Neural cell (in vitro differentiated cells): Measurements from ENCODE around the gene NHSL2. TPM values are rescaled to one million over a fixed set of nuclear protein-coding genes. Genes with fewer than 3 reads are reported as not detected.

ENCODE experiments used
- H2AFZ ChIP-seq: fragments of 200-600, 300-800 bp; sonication (generic), shearing (Covaris generic); 2 replicates; pipeline ENCODE4 v1.6.0; 2014; ENCODE audit warnings: low read depth, mild to moderate bottlenecking, antibody characterized with exemption, low read length, moderate library complexity
- H3F3A ChIP-seq: fragments of 200-600 bp; shearing (Covaris generic); 2 replicates; pipeline ENCODE4 v1.6.1; 2016; ENCODE audit warnings: mild to moderate bottlenecking, moderate library complexity, mixed read lengths, antibody characterized with exemption, low read length; ENCODE audit not compliant: insufficient read depth, poor library complexity, severe bottlenecking
- H3K27ac ChIP-seq: fragments of 200-600, 300-800 bp; sonication (generic), shearing (Covaris generic); 2 replicates; pipeline ENCODE4 v1.5.1; 2014; ENCODE audit warnings: mild to moderate bottlenecking, low read length, moderate library complexity
- H3K27me3 ChIP-seq: fragments of 300-800, 200-600 bp; sonication (generic), shearing (Covaris generic); 2 replicates; pipeline ENCODE4 v1.6.0; 2014; ENCODE audit warnings: mild to moderate bottlenecking, low read depth, low read length, moderate library complexity; ENCODE audit not compliant: insufficient read depth
- H3K36me3 ChIP-seq: fragments of 300-800, 200-600 bp; sonication (generic), shearing (Covaris generic); 2 replicates; pipeline ENCODE4 v1.5.1; 2014; ENCODE audit warnings: mild to moderate bottlenecking, antibody characterized with exemption, low read length, moderate library complexity; ENCODE audit not compliant: insufficient read depth
- H3K4me2 ChIP-seq: fragments of 300-800, 200-600 bp; sonication (generic), shearing (Covaris generic); 2 replicates; pipeline ENCODE4 v1.6.0; 2014; ENCODE audit warnings: mild to moderate bottlenecking, low read length
- H3K4me3 ChIP-seq: fragments of 300-800, 200-600 bp; sonication (generic), shearing (Covaris generic); 2 replicates; pipeline ENCODE4 v1.5.1; 2014; ENCODE audit warnings: mild to moderate bottlenecking, low read length, moderate library complexity
- H3K79me2 ChIP-seq: fragments of 200-600 bp; shearing (Covaris generic); replicated peaks from 2 replicates; pipeline ENCODE4 v1.6.0; 2014; ENCODE audit warnings: mild to moderate bottlenecking, low read length, moderate library complexity; ENCODE audit not compliant: insufficient read depth
- H3K9ac ChIP-seq: fragments of 300-800, 200-600 bp; sonication (generic), shearing (Covaris generic); 2 replicates; pipeline ENCODE4 v1.6.1; 2016; ENCODE audit warnings: mild to moderate bottlenecking, low read length, mixed read lengths
- H3K9me2 ChIP-seq: fragments of 200-600 bp; shearing (Covaris generic); 2 replicates; pipeline ENCODE4 v1.6.1; 2016; ENCODE audit warnings: mild to moderate bottlenecking, low read length, mixed read lengths; ENCODE audit not compliant: insufficient read depth
- H3K9me3 ChIP-seq: fragments of 200-600, 300-800 bp; sonication (generic), shearing (Covaris generic); 2 replicates; pipeline ENCODE4 v1.6.1; 2016; ENCODE audit warnings: mild to moderate bottlenecking, mixed run types, low read length, moderate library complexity, mixed read lengths
- H4K20me1 ChIP-seq: fragments of 200-600 bp; shearing (Covaris generic); 2 replicates; pipeline ENCODE4 v1.6.1; 2016; ENCODE audit warnings: mild to moderate bottlenecking, mixed run types; ENCODE audit not compliant: insufficient read depth
- EP300 ChIP-seq: fragments of 450-650 bp; conservative IDR thresholded peaks from 2 replicates; pipeline ENCODE4 v1.6.1; 2014; ENCODE audit warnings: antibody characterized with exemption, mild to moderate bottlenecking, moderate library complexity; ENCODE audit not compliant: poor library complexity, severe bottlenecking
- EZH2 ChIP-seq: fragments of 200-600, 300-800 bp; shearing (Covaris generic), sonication (generic); IDR thresholded peaks from 2 replicates; pipeline ENCODE4 v1.6.1; 2014; ENCODE audit warnings: antibody characterized with exemption, low read length, borderline replicate concordance, mild to moderate bottlenecking; ENCODE audit not compliant: insufficient read depth, poor library complexity, severe bottlenecking
- MXI1 ChIP-seq: fragments of 450-650 bp; conservative IDR thresholded peaks from 2 replicates; pipeline ENCODE4 v1.6.1; 2014; ENCODE audit warnings: antibody characterized with exemption, mild to moderate bottlenecking; ENCODE audit not compliant: poor library complexity, severe bottlenecking
- POLR2AphosphoS5 ChIP-seq: IDR thresholded peaks from 2 replicates; pipeline ENCODE4 v1.6.1; 2012
- RAD21 ChIP-seq: fragments of 450-650 bp; conservative IDR thresholded peaks from 2 replicates; pipeline ENCODE4 v1.6.1; 2014; ENCODE audit warnings: antibody characterized with exemption, mild to moderate bottlenecking, moderate library complexity
- SMC3 ChIP-seq: fragments of 450-650 bp; conservative IDR thresholded peaks from 2 replicates; pipeline ENCODE4 v1.6.1; 2014; ENCODE audit warnings: antibody characterized with exemption, mild to moderate bottlenecking, moderate library complexity; ENCODE audit not compliant: poor library complexity
- TAF1 ChIP-seq: IDR thresholded peaks from 2 replicates; pipeline ENCODE4 v1.6.1; 2012; ENCODE audit warnings: low read depth
- polyA plus RNA-seq: library from polyadenylated mRNA; depleted of rRNA; stranded (reverse); fragments of >200 nt; gene quantifications from 2 replicates; pipeline ENCODE4 v1.2.3, GENCODE V29; 2014
- TF ChIP-seq, protein P1 (sequence below): fragments of 450-650 bp; IDR thresholded peaks from 2 replicates; pipeline ENCODE4 v1.5.1; 2014; ENCODE audit warnings: antibody characterized with exemption, mild to moderate bottlenecking, moderate library complexity; ENCODE audit not compliant: poor library complexity, severe bottlenecking
- TF ChIP-seq, protein P2 (sequence below): IDR thresholded peaks from 2 replicates; pipeline ENCODE4 v1.6.1; 2012; ENCODE audit warnings: borderline replicate concordance

The NHSL2 gene
- polyA plus RNA-seq, 1 donor from 2014 or later, result 0.87 TPM

DNA sequence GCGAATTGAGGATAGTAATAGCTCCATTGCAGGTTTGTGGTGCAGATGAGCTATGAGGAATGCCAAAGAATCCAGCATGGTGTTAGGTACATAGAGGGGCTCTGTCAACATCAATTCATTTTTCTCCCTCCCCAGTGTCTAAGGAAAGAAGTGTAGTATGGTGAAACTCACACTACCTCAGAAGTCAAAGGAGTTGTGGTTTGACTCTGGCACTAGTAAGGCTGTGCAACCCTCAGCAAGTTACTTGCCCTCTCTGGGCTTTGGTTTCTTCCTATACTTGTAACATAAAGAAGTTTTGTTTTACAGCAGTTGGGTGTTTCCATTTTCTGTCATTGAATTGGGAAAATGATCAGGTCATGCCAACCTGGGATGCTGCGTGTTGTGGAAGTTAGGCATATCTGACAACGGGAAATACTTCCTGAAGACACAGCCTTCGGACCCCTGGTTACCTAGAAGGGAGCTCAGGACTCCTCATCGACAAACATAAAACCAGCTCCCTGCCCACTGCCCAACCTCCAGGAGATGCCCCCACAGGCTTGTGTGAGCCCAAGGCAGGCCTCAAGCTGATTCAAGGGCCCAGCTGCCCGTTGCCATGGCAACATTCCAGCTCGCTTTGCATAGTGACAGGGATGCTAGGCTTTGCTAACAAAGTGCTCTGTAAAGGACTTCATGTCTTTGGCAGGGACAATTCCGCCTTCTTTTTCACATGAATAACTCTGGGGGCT lies 149.7 kb downstream of the NHSL2 start:
- Histone ChIP-seq H4K20me1 (no peaks in the 10 kb centered on the region), H3F3A (no peaks in the 10 kb centered on the region), H3K27ac (peak overlapping the region; percentile 84), H3K36me3 (no peaks in the 10 kb centered on the region), H3K9ac (peak overlapping the region; percentile 45), H2AFZ (no peak overlapping the region), H3K4me2 (peak overlapping the region; percentile 39), H3K9me2 (no peaks in the 10 kb centered on the region), H3K9me3 (no peaks in the 10 kb centered on the region), H3K27me3 (no peaks in the 10 kb centered on the region), H3K4me3 (peak overlapping the region; percentile 43), H3K79me2 (no peaks in the 10 kb centered on the region)
- TF ChIP-seq, protein P1, sequence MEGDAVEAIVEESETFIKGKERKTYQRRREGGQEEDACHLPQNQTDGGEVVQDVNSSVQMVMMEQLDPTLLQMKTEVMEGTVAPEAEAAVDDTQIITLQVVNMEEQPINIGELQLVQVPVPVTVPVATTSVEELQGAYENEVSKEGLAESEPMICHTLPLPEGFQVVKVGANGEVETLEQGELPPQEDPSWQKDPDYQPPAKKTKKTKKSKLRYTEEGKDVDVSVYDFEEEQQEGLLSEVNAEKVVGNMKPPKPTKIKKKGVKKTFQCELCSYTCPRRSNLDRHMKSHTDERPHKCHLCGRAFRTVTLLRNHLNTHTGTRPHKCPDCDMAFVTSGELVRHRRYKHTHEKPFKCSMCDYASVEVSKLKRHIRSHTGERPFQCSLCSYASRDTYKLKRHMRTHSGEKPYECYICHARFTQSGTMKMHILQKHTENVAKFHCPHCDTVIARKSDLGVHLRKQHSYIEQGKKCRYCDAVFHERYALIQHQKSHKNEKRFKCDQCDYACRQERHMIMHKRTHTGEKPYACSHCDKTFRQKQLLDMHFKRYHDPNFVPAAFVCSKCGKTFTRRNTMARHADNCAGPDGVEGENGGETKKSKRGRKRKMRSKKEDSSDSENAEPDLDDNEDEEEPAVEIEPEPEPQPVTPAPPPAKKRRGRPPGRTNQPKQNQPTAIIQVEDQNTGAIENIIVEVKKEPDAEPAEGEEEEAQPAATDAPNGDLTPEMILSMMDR, result peak; percentile 58
- peak; percentile 61 for TF ChIP-seq SMC3
- TF ChIP-seq RAD21, result peak; percentile 64
- no peak for TF ChIP-seq EP300

- no peaks in the 10 kb centered on the region for H3K9me2 ChIP-seq
- peak overlapping the region; percentile 84 for H3K27ac ChIP-seq
- TF ChIP-seq SMC3 (no peak), POLR2AphosphoS5 (no peak), EP300 (no peak), MXI1 (no peak), TAF1 (no peak), EZH2 (no peak), RAD21 (no peak)
- TF ChIP-seq, protein P2, sequence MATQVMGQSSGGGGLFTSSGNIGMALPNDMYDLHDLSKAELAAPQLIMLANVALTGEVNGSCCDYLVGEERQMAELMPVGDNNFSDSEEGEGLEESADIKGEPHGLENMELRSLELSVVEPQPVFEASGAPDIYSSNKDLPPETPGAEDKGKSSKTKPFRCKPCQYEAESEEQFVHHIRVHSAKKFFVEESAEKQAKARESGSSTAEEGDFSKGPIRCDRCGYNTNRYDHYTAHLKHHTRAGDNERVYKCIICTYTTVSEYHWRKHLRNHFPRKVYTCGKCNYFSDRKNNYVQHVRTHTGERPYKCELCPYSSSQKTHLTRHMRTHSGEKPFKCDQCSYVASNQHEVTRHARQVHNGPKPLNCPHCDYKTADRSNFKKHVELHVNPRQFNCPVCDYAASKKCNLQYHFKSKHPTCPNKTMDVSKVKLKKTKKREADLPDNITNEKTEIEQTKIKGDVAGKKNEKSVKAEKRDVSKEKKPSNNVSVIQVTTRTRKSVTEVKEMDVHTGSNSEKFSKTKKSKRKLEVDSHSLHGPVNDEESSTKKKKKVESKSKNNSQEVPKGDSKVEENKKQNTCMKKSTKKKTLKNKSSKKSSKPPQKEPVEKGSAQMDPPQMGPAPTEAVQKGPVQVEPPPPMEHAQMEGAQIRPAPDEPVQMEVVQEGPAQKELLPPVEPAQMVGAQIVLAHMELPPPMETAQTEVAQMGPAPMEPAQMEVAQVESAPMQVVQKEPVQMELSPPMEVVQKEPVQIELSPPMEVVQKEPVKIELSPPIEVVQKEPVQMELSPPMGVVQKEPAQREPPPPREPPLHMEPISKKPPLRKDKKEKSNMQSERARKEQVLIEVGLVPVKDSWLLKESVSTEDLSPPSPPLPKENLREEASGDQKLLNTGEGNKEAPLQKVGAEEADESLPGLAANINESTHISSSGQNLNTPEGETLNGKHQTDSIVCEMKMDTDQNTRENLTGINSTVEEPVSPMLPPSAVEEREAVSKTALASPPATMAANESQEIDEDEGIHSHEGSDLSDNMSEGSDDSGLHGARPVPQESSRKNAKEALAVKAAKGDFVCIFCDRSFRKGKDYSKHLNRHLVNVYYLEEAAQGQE, result no peak
- TF ChIP-seq, protein P1, result no peak
- no peaks in the 10 kb centered on the region for H3K27me3 ChIP-seq
- H3K9ac ChIP-seq, result peak overlapping the region; percentile 45
- no peaks in the 10 kb centered on the region for H3K79me2 ChIP-seq
- H3K9me3 ChIP-seq, result no peaks in the 10 kb centered on the region
- no peak overlapping the region for H2AFZ ChIP-seq
- no peaks in the 10 kb centered on the region for H3K36me3 ChIP-seq
- peak overlapping the region; percentile 43 for H3K4me3 ChIP-seq
- peak overlapping the region; percentile 39 for H3K4me2 ChIP-seq
- no peaks in the 10 kb centered on the region for H3F3A ChIP-seq
- H4K20me1 ChIP-seq, result no peaks in the 10 kb centered on the region
These were observed 150.4 kb downstream of the NHSL2 start for GRCh38 chrX:72060921-72061490.
